Neural cell (in vitro differentiated cells): ENCODE data around the gene ITIH4.

Experiments
- EZH2 ChIP-seq: fragments of 200-600, 300-800 bp; shearing (Covaris generic), sonication (generic); IDR thresholded peaks from 2 replicates; pipeline ENCODE4 v1.6.1; 2014; ENCODE audit warnings: antibody characterized with exemption, low read length, borderline replicate concordance, mild to moderate bottlenecking; ENCODE audit not compliant: insufficient read depth, poor library complexity, severe bottlenecking
- TAF1 ChIP-seq: IDR thresholded peaks from 2 replicates; pipeline ENCODE4 v1.6.1; 2012; ENCODE audit warnings: low read depth
- TF ChIP-seq, protein P1 (sequence below): fragments of 450-650 bp; IDR thresholded peaks from 2 replicates; pipeline ENCODE4 v1.5.1; 2014; ENCODE audit warnings: antibody characterized with exemption, mild to moderate bottlenecking, moderate library complexity; ENCODE audit not compliant: poor library complexity, severe bottlenecking

DNA sequence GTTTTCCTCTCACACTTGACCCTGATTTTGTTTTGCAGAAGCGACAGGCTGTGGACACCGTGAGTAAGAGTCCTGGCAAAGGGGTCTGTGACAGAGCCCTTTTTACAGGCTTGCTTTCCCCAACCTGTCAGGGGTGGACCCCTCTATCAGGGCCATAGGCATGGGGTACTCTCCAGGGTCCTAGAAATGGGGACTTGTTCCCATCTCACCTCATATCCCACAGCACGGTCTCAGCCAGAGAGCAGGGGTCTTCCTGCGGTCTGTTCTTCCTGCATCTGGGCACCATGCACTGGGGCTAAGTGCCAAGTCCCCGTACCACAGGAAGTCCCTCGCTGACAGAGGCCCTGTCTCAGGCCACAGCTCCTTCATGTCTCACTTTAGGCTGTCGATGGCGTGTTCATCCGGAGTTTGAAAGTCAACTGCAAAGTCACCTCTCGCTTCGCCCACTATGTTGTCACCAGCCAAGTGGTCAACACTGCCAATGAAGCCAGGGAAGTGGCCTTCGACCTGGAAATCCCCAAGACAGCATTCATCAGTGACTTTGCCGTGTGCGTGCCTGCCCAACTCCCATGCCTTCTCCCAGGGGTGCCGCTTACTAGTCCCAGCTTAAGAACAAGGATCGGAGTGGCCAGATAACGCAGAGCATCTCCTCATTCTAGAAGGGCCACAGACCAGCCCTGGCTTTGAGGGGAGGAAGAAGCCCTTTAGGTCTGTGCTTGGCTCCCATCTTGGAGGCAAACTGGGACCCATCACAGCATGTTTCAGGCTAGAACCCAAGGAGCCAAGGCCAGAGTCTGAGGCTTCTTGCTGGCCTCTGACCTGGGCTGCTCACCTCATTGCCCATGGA lies 52.3 kb downstream of the ITIH4 start:
- TF ChIP-seq, protein P1, sequence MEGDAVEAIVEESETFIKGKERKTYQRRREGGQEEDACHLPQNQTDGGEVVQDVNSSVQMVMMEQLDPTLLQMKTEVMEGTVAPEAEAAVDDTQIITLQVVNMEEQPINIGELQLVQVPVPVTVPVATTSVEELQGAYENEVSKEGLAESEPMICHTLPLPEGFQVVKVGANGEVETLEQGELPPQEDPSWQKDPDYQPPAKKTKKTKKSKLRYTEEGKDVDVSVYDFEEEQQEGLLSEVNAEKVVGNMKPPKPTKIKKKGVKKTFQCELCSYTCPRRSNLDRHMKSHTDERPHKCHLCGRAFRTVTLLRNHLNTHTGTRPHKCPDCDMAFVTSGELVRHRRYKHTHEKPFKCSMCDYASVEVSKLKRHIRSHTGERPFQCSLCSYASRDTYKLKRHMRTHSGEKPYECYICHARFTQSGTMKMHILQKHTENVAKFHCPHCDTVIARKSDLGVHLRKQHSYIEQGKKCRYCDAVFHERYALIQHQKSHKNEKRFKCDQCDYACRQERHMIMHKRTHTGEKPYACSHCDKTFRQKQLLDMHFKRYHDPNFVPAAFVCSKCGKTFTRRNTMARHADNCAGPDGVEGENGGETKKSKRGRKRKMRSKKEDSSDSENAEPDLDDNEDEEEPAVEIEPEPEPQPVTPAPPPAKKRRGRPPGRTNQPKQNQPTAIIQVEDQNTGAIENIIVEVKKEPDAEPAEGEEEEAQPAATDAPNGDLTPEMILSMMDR: no peak
- TF ChIP-seq TAF1 (no peak), EZH2 (no peak)
